Activated CD4-positive, alpha-beta T cell treated with anti-CD3 and anti-CD28 coated beads, Interleukin-10, Interleukin-2, amounts not matched to agents 100 ng/mL and 50 ng/mL, durations not matched to agents 16 hours and 8 hours (primary cell): Measurements from ENCODE around the gene WNT9B.

Experiments
- DNase-seq: peaks from one replicate; pipeline ENCODE4 v3.0.0-alpha.2; 2020

Gene WNT9B

DNA sequence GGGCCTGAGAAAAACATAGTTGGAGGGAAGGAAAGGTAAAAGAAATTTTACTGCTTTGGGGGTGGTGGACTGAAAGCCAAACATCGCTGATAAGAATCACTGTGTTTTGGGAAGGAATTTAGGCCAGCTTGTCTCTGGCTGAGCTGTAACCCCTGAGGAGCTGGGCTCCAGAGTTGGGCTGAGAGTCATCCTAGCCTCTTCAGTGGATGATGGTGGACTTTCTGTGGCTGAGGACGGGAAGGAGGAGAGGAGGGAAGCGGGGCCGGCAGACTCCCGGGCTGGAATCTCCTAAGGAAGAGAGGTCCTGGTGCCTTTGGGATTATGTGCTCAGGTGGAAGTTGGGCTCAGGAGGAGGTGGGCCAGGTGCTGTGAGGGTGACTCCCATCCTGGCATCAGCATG is 8.6 kb downstream of the WNT9B start:
- DNase-seq: no peak

DNA sequence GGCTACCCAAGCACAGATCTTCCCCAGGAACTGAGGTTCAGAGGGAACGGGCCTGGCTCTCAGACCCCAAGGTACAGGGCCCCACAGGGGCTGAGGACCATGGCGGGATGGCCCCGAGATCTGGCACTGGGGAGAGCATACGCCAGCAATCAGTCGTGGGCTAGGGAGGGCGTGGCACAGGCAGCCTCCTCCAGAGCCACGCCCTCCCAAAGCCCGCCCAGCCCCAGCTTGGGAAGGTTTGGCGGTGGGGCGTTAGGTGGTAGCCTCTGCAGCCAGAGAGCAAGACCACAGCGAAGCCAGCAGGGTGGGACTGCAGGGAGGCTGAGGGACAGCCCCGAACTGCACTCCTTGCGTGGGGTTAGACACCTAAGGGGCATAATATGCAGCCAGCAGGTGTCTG is 11.6 kb downstream of the WNT9B start:
- no peak for DNase-seq

DNA sequence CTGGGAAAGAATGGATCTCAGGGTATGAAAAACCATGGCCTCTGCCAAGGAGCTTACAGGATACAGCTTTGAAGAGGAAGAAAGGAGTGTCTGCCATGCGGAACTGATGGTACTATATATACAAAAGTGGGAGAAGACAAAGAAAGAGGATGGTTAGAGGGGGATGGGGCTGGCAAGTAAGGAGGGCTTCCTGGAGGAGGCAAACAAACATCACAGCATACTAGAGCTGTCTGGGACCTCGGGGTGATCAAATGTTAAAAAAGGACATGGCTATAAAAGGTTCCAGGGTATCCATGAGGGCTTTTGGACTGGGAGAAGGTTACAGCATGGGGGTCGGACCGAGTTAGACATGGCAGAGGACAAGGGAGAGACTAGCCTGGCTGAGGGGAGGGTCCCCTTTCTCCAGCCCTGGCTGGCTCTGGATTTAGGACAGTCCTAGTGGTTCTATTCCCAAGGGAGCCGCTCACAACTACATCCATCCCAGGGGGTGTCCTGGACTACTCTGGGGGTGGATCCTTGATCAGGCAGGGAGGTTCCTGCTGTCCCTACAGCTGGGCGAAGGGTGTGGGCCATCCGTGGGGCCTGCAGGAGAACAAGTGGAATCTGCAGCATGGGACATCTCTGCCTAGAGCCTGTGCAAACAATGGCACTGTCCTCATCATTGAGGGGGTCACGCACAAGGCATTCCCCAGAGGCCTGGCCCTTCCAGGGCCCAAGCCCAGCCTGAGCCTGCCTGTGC is 12.2 kb downstream of the WNT9B start:
- no peak for DNase-seq

DNA sequence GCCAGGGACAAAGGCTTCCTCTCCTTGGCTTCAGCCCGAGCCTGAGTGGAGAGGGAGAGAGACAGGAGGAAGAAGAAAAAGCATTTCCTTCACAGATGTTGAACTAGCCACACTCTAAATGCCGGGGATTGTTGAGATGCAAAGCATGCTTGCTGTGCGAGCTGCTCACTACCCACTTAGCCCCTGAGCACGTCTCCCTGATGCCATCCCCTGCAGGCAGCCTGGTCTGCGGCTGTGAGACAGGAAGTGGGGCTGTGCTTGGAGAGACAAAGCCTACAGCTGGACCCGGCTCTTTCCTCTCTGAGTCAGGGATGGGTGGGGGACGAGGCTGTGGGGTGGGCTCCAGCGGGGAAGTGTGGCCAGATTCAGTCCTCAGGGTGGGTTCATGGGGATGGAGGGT is 13.7 kb downstream of the WNT9B start:
- no peak for DNase-seq

DNA sequence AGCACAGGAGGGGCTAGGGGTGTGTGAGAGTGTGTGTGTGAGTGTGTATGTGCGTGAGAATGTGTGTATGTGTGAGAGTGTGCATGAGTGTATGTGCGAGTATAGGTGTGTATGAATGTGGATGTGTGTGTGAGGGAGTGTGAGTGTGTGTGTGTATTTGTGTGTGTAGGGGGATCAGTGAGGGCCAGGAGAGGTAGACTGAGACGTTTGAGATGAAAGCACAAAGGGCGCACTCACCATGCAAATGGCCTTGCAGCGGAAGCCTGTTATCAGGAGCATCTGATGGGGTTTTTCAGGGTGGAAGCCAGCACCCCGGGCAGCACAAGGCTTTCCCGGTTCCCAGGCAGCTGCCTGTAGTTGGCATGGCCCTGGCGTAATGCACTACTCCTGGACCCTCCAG is 14.9 kb downstream of the WNT9B start:
- DNase-seq: no peak

GRCh38 chr17:46866747-46867146 is 15.4 kb downstream of the WNT9B start:
- no peak for DNase-seq

DNA sequence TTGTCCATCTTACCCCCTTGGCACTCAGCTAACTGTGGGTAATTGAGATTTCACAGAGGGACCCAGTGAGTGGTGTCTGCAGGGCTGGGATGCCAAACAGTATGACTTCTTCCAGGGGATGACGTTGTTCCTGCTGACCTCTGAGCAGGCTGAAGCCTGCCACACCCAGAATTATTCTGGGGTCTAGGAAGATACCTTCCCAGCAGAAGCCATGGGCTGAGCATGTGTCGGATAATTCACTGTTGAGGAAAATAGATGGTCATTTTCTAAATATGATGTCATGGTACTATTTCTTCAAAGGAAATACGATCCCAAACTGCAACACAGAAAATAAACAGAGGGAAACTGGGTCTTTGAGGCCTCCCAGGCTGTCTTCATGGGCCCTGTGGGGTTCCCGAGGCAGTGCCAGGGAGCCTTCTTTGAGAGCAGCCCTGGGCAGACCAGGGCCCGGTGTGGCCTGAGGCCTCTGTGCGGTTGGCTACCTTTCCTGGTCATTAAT is 17.4 kb downstream of the WNT9B start:
- no peak for DNase-seq

- no peak for DNase-seq
Observed at GRCh38 chr17:46869296-46869695, 17.9 kb downstream of the WNT9B start.

DNA sequence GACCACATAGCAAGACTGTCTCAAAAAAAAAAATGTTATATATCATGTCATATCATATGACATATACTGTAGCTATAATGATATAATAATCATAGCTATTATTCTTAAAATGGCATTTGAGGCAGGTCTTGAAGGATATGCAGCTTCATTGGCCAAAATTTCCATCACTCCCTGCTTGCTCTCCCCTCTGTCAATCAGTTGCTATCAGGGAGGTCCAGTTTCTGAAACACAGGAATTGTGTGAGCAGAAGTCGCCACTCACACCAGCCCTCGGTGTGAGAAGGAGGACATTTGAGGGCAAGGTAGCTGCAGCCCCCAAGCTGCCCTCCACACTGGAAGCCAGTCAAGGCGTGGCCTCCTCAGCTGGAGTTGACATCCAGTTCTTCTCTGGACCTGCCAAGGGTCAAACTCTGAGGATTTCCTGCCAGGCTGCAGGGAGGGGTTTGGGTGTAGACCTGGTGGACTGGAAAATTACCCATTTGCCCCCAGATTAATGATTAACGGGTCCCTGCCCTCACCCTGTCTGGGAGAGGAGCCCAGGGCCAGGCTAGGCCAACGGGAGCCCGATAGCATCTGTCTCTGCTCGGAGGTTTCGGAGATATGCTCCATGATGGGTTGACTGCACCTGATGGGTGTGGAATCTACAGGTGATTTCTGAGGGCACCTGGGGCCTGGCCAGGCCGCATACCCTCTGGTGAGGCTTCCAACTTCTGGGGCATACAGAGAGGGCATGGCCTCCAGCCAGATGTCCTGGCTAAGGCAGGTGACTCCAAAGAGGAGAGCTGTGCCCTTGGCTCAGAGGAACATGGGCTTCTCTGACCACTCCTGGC is 18.8 kb downstream of the WNT9B start:
- DNase-seq: no peak

DNA sequence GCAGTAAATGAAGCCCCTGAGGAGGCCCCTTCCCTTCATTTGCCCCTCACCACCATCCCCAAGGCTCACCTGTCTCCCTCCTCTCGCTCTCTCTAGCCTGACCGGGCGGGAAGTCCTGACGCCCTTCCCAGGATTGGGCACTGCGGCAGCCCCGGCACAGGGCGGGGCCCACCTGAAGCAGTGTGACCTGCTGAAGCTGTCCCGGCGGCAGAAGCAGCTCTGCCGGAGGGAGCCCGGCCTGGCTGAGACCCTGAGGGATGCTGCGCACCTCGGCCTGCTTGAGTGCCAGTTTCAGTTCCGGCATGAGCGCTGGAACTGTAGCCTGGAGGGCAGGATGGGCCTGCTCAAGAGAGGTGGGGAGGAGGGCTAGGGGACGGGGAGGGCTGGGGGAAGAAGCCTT is 21.0 kb downstream of the WNT9B start:
- no peak for DNase-seq

DNA sequence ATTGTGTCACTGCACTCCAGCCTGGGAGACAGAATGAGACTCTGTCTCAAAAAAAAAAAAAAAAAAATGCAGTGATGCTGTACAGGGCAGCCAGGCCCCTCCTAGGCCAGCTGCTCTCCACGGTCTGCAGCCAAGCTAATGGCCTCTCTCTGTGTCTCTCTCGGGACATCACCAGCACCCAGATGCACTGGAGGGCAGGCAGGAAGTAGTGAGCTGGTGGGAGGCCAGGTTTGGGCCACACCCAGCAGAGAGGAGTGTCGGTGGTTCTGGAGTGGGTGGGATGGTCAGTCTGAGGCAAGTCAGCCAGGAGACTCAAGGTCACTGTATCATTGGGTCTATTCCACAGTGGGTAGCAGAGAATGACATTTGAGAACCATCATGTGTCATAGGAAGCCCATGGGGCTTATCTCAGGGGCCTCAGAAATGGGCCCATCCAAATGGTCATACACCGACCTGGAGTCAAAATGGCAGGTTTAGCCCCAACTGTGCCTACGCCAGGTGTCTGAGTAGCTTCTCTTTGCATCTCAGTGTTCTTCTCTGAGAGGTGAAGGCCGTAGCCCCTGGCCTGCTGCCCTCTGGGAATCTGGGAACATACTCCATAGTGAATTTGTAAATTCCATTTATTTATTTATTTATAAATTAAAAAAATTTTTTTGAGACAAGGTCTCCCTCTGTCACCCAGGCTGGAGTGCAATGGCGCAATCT is 22.7 kb downstream of the WNT9B start:
- DNase-seq: no peak

DNA sequence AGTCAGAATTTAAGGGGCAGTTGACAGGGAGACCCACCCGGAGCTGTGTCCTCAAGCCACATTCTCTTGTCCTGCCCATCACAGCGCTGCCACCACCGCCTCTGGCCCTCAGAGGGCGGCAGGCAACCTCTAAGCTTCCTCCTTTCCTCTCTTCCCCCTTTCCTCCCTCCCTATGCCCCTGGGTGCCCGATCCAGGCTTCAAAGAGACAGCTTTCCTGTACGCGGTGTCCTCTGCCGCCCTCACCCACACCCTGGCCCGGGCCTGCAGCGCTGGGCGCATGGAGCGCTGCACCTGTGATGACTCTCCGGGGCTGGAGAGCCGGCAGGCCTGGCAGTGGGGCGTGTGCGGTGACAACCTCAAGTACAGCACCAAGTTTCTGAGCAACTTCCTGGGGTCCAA is 23.5 kb downstream of the WNT9B start:
- DNase-seq: no peak

GRCh38 chr17:46875849-46876352 is 24.5 kb downstream of the WNT9B start:
- no peak for DNase-seq

DNA sequence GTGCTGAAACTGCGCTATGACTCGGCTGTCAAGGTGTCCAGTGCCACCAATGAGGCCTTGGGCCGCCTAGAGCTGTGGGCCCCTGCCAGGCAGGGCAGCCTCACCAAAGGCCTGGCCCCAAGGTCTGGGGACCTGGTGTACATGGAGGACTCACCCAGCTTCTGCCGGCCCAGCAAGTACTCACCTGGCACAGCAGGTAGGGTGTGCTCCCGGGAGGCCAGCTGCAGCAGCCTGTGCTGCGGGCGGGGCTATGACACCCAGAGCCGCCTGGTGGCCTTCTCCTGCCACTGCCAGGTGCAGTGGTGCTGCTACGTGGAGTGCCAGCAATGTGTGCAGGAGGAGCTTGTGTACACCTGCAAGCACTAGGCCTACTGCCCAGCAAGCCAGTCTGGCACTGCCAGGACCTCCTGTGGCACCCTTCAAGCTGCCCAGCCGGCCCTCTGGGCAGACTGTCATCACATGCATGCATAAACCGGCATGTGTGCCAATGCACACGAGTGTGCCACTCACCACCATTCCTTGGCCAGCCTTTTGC is 25.0 kb downstream of the WNT9B start:
- DNase-seq: no peak

GRCh38 chr17:46876926-46877325 is 25.5 kb downstream of the WNT9B start:
- no peak for DNase-seq

DNA sequence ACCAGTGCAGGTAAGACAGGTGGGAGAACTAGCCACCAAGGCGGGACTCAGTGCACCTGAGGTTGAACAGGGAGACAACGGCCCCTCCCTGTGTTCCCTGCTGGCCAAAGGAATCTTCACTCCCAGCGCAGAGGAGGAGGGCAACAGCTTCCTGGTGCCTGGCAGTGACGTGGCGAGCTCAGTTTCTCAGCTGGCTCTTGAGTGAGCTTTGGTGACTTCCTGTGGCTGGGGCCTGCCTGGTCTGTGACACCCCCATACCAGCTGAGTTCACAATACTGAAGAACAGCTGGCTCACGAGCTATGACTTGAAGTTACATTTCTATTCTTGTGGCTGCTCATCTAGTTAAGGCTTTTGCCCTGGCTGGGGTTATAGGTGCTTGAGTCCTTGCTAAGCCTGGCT is 26.1 kb downstream of the WNT9B start:
- no peak for DNase-seq

DNA sequence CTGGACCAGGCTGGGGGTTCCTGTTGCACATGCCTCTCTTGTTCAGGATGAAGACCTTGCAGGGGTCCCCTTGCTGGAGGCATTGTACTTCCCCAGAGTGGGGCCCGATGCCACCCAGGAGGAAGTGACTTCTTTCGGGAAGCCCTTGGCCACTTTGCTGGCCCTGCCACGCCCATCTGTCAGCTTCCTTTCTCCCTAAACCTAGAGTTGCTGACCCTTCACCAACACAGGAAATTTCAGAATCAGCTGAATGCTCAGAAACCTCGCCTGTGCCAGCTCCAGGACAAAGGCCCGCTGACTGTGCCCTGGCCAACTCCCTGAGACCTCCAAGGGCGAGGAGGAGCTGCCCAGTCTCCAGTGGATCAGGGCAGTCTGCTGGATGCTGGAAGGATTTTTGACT is 26.7 kb downstream of the WNT9B start:
- DNase-seq: no peak

GRCh38 chr17:46879101-46879500 is 27.7 kb downstream of the WNT9B start:
- DNase-seq: no peak

DNA sequence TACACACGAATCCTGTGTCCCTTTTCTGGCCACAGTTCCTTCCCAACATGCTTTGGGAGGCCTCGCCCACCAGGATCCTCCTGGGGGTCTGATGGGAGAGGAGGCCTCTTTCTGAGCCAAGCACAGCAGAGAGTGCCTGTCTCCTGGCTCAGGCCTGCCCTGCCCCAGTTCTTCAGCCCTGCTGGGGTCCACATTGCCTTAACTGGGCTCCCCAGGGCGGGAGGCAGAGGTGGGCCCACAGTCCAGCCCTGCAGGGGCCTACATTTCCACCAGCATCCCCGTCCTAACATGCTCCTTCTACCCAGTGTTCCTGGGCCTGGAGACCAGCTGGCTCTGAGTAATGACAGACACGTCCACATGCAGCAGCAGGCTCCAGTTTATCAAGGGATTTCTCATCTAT is 29.6 kb downstream of the WNT9B start:
- no peak for DNase-seq

- DNase-seq: no peak
Observed at GRCh38 chr17:46882666-46883065, 31.3 kb downstream of the WNT9B start.

GRCh38 chr17:46883871-46884520 is 32.6 kb downstream of the WNT9B start:
- DNase-seq: no peak

DNA sequence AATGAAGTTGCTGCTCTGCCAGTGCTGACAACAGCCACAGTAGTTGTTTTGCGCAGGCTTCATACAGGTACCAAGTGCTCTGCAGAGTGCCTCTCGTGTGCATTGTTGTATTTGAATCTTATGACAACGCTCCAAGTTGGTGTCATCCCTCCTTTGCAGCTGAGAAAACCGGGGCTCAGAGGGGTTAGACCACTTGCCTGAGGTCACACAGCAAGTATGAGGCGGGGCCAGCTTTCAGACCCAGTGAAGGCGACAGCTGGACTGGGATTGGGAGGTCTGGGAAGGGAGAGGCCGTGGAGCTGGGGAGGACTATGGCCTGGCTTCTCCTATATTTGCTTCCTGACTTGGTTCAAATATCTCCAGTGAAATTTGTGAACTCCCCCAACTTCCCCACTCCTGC is 33.2 kb downstream of the WNT9B start:
- no peak for DNase-seq
